ENCODE measurements around the gene OAT.

The OAT gene

GRCh38 chr10:124394583-124394982, 24.1 kb downstream of the OAT start:
- no peak for DNase-seq

DNA sequence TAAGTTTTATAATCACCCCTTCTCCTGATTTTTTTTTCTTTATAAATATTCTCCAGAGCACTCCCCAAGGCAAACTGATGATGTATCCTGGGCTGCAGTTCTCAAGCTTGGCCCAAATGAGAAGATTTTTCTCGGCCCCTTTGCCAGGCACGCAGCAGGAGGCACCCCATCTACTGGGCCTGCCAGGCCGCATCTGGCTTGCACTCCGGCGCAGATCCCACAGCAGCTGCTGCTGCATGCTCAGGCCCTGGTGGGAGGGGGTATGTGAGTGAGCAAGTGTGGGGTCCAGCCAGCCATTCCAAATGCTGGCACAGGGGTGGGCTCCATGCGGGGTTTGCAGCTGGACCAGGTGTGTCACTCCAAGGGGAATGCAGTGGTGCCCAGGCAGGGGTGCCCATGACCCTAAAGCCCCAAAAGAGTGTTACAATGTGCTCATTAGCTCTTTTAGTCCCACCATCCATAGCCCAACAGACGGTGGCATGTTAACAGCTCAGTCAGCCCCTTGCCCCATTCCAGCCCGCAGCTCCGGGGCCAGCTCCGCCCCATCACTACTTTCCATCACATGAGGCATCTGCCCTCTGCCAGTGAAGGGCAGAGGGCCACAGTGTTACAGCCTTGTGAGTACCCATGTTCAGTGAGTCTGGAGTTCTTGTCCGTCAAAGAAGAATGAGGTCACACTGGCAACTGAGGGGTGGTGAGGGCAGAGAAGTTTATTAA, 25.9 kb downstream of the OAT start:
- no peak for DNase-seq

DNA sequence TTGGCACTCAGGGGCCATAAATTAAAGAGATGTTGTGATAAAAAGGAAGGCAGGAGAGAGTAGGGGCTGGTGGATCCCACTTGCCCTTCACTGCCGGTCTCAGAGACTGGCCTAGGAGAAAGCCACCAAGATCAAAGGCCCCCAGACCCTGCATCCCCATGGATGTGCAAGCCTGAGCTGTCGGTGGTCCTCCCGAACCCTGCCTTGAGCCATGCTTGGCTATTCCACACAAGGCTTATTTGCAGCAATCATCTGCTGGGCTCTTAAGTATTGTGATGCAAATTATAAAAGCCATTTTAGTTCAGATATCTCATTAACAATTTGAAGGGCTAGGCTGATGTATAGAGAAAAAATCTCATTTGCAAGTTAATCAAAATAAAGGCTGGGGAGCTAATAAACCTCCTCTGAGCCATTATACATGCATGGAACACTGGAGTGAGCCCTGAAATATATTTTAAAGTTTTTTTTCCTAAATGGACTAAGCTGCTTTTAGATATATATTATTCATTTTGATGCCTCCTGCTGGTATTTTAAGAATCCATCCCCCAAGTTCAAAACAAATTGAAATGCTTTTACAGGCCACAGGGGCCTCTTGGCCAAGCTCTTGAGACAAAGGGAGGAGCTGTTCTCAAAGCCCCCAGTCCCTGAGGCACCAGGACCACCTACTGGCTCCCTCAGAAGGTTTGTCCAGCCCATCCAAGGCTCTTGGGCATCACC, 28.1 kb downstream of the OAT start:
- DNase-seq, result no peak

GRCh38 chr10:124389613-124390361, 28.9 kb downstream of the OAT start:
- no peak for DNase-seq

- DNase-seq, result peak; percentile 77
Measured at GRCh38 chr10:124388823-124389612, 29.7 kb downstream of the OAT start.

GRCh38 chr10:124388476-124388822, 30.3 kb downstream of the OAT start:
- DNase-seq, result no peak

DNA sequence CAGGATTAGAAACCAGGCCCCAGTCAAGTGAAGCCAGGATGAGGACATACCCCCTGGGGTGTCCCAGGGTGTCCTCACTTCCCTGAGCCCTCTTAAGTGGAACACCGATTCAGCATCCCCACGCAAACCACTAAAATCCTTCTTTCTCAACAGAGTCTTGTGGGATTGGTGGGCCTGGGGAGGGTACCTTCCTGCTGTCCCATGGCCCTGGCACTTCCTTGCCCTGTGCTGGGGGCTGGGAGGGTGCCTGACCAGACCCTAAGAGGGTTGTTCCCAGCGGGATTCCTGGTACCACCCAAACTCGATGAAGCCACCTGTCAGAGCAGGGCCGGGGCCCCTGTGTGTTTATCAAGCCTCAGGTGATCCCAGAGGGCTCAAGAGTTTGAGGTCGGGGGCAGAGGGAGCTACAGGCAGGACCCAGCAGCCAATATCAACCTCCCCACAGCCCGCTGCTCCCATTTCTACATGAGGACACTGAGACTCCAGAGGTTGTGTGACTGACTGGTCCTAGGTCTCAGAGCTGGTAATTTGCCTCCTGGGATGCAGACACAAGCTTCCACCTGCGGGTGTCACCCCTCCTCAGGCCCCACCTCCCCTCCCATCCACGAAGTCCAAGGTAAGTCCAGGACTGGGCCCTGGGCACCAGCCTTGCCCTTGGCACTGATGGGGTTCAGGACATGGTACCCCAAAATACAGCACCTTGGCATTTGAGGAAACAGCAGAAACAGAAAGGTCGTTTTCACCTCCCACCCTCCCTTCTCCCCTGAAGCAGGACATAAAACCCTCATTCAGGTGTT, 31.4 kb downstream of the OAT start:
- DNase-seq, result no peak

- DNase-seq, result no peak
Measured at GRCh38 chr10:124386186-124387077, 32.3 kb downstream of the OAT start.

DNA sequence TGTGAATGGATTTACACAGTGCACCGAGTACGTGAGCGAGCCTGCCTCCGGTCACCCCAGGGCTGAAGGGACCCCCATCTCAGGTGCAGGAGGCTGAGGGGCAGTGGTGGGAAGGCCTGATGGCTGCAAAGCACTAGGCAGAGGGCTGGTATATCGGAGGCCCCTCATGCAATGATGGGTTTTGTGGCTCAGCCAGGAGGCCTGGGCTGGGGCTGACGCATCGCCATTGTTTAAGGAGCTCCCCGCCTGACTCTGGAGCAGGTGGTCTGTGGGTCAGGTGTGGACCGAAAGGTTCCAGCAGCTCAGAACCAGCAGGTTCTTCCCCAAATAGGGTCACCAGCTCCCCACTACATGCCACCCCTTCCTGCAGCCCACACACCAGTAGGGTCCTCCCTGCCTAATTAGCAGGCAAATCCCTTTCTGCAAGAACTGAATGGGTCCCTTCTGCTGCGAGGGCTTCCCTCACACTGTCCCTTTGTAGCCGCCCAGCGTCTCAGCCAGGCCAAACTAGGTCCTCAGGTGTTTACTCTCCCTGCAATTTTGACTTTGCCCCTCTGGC, 33.0 kb downstream of the OAT start:
- no peak for DNase-seq

GRCh38 chr10:124384591-124385190, 34.0 kb downstream of the OAT start:
- no peak for DNase-seq

DNA sequence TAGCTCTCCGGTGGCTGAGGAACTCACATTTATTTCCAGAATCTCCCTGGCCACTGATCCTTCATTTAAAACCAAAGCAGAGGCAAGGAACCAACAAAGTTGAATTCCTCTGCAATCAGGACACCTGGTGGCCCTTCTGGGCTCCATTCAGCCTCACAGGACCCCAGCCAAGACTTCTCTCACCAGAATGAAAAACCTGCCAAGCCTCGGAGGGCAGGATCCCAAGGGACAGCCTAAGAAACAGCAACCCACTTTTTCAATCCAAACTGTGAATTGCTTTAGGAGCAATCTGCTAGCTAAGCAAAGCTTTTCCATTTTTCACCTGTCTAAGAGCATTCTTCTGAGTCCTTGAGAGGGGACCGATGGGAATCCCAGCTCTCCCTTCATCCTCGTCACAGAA, 34.6 kb downstream of the OAT start:
- no peak for DNase-seq

GRCh38 chr10:124383496-124383895, 35.2 kb downstream of the OAT start:
- no peak for DNase-seq

DNA sequence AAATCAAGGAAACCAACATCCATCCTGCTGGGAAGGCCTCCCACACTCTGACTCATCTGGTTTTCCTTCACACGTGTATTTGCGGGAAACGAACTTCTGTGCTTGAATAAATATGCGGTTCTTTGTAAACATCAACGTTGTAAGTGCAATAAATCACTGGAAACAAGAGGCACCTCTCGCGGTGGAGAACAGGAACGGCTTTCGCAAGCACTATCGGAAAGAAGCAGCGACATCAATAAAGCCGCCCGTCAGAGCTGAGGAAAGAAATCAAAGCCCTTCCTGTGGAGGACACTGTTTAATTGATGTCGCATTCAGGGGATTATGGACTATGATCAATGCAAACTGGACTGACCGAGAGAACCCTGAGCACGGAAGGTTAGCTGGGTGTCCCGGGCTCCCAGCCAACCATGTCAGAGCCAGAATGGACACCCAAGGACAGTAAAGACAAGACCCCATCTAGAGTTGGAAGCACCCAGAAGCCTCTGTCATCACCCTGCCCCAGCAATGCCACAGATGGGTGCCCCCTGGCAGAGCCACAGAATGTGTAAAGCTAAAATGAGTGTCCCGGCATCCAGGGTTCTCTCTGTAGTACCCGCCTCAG, 37.6 kb downstream of the OAT start:
- peak; percentile 61 for DNase-seq

- DNase-seq, result no peak
Measured at GRCh38 chr10:124380256-124380995, 38.3 kb downstream of the OAT start.

DNA sequence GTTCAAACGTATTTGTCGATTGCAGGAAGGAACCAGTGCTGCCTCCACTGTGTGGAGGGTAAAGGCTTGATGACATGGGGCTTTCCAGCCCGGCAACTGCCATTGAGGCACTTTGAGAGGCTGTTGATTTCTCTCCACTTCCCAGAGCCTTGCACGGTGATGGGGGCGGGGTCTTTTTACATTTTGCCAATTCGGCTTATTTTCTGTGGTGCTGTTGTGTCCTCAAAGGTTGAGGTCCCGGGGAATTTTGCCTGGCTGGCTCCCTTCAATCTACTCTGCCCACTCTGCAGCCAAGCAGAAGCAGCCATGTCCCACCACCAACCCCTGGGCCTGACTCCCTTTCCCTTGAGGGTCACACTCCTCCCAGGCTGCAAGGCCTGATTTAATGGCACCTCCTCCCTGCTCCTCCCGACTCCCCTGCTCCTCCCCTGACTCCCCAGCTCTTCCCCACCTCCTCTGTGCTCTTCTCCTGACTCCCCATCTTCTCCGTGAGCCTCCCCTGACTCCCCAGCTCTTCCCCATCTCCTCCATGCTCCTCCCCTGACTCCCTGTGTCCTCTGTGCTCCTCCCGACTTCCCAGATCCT, 39.0 kb downstream of the OAT start:
- DNase-seq, result no peak

- peak; percentile 25 for DNase-seq
Measured at GRCh38 chr10:124378881-124379471, 39.7 kb downstream of the OAT start.

- DNase-seq, result no peak
Measured at GRCh38 chr10:124378271-124378670, 40.5 kb downstream of the OAT start.

GRCh38 chr10:124377101-124377500, 41.6 kb downstream of the OAT start:
- no peak for DNase-seq
